ENCODE measurements around the gene MVK.

MVK gene

DNA sequence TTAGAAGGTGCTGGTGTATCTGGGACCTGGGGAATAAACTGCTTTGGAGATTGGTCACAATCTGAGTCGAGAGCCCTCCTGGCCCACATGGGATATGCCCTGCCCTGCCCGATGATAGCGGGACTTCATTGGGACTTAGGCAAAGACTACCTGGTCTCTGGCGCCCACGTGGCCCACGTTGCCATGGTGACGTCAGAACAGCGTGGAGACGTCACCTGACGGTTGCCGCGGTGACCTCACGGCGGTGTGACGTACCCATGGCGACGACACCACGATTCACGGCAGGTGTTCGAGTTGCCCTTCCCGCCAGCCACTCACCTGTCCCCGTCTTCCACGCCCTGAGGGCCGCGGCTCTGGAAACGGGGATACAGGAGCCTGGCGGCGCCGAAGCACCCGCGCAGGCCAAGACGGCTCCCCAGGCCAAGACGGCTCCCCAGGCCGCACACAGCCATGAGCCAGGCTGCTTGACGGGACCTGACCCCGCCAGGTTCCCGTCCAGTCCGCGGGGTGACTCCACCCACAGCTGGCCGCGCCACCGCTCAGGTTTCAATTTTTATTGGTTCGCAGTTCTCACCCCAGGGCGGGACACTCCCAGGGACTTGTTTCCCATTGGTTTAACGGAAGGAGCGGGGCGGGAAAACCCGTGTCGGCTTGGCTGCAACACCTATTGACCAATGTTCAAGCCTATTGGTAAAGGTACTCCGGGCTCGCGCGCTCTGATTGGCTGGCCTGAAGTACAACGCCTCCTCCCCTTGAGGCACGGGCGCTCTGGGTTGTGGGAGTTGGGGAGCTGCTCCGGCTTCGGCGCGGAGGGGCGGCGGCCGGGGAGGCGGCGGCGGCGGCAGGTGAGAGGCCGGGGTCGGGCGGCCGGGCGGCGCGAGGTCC is at the start of gene MVK, which contains the start of gene MMAB:
MVK (plus strand) TSS at position 766 of the 885 bp plus-strand sequence. CDS start 1,029 bp downstream, outside the sequence.
MMAB (minus strand) TSS at position 476 of the 885 bp plus-strand sequence; CDS start at position 452, 24 bp downstream.
- peak; percentile 96 for DNase-seq

DNA sequence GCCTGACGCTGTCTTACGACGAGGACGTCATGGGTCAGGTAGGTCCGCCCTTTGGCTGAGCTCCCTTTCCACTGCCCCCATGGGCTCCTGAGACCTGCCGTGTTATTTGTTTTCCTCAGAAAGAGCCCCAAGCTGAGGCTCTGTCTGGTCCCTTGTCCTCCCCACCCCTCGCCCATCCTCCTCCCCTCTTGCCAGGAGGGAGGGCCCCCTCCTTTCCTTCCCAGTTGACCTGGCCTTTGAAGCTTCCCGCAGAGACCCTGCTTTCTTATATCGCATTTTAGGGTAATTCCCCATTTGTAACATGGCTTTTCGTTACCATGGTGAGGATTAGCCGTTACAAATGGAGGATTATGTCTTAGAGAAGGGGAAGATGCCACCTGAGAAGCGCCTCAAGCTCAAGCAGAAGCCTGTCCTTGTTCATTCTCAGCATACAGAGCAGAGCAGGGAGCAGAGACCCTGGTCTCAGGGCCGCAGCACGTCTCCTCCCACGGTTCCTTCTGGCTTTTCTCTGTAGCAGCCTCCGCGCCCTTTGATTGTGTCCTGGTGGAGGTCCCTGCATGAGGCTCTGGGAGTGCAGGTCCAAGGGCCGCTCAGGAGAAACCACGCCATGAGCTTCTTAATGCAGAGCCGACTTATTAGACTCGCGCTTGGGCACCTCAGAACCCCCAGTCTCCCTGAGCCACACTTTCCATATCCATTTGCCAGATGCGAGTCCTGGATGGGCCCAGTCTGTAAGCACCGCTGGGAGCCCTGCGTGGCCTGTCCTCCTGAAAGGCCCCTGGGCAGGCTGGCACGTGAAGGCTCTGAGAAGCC is 48.9 kb upstream of the MVK start:
- no peak for DNase-seq

DNA sequence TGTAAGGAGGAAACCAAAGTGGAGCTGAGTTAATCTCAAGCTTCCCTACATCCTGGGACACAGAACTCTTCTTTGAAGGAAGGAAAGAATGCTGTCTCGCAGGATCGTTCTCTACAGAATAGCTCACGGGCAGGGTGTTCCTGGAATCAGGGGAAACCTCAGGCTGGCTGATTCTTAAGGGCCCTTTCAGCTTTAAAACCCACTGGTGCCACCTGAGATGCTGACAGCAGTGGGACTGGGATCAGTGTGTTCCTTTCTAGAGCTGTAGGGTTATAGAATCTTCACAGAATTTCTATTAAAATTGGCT is 48.4 kb upstream of the MVK start:
- DNase-seq, result no peak

DNA sequence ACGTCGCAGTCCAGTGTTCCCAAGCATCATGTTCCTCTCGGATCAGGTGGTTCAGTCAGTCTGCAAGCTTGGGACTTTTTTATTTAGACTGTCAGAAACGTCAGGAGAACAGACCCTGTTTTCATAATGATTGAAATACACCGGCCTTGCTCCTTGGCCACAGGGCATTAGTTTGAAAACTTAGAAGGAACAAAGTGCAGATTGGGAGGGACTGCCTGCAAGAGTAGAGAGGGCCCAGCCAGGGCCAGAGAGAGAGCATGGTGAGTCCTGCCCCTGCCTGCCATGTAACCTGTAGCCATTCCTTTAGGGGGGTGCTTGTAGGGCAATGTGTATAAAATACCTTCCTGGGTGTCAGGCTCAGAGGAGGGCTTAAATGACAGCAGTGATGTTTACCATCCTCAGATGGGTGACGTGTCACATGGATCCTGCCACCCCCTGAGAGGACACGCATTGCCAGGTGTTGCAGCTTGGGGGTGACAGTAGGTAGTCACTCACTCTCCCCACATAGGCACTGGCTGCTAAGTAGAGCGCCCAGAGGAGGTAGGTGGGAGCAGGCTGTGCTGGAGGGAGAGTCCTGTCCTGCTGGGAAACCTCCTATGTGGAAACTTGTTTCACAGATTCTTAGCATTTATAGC is 46.0 kb upstream of the MVK start:
- DNase-seq, result no peak

DNA sequence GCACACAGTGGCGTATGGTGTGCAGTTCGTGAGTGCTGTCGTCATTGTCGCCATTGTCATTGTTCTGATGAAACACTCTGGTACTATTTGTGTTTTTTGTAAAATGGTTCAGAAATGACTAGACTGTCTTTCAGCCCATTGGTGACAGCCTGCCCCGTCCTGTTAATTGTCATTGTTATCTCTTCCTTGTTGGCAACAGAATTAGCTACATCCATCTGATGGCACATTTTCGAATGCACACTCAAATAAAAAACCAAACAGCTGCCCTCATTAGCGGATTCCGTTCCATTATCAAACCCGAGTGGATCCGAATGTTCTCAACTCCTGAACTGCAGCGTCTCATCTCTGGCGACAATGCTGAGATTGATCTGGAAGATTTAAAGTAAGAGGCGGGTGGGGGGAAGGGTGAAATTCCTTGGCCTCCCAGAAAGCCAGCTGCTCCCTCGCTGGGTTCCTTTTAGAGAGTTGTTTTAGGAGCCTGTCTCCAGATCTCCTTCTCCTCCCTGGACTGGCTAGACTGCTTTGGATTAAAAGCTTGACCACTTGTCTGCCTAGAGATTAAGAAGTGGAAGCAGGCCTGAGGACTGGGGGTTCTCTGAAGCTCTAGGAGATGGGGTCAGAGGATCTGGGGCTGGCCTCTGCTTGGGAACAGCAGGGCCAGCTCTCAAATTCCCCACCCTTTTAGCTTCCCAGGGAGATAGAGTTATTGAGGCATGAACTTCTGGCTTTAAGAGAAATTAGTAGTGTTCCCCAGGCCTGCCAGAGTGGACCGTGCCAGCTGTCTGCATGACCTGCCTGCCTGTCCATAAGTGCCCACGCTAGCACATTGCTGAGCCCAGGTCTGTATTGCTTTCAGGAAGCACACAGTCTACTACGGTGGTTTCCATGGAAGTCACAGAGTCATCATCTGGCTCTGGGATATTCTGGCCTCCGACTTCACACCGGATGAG is 43.6 kb upstream of the MVK start:
- DNase-seq, result no peak

DNA sequence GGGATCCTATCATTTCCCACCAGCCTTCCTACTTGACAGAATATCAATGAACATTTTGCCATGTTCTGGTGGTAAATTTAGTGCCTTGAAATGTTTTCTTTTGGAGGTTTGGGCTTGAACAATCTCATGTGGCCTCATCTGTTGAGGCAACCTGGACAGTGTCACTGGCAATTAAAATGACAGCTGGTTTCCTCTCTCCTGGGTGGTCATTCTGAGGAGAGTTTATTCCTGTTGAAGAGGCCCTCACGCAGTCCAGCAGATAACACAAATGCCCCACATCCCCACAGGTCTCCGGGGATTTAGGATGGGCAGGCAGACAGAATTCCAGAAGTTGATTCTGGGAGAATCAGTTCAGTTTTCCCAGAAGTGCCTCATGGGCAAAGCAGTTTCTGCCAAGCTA is 42.2 kb upstream of the MVK start:
- DNase-seq, result no peak

DNA sequence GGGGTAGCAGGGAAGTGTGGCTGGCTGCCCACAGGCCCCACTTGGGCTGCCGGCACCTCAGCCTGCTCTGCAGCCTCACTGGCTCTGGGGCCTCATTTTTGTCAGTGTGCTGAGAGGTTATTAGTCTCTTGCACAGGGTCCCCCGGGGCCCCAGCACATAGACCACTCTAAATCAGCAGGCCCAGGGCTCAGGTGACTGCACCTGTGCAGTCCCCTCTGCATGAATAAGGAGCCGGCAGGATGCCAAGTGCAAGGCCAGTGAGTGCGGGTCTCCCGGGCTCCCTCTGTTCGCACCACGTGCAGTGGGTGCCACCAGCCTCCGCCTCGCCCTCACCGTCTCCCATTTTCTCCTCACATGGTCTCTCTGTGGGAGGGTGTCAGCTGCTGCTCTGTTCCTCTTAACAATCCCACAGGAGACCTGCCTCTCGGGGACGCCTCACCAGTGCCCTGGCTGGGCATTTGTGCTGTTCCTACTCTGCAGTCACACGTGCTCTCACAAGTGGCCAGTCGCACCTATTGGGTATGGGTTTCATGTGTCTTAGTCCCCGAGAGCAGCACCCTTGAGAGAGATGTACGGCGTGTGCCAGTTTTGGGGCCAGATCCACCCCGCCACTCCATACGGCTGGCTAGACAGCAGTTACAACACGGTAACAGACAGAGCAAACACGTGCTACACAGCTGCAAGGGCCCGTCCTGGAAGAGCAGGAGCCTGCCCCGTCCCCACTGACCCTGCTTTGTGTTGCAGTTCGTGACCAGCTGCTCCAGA is 40.7 kb upstream of the MVK start:
- no peak for DNase-seq

DNA sequence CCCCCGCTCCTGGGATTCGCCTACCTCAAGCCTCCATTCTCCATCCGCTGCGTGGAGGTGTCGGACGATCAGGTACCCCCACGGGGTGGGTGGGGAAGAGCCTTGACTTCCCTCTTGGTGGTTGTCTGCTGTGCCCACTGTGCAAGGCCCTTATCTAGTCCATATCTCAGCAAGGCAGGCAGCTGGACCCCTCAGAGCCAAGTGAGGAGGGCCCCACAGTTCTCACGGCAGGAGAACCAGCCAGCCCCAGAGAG is 40.2 kb upstream of the MVK start:
- DNase-seq, result no peak

DNA sequence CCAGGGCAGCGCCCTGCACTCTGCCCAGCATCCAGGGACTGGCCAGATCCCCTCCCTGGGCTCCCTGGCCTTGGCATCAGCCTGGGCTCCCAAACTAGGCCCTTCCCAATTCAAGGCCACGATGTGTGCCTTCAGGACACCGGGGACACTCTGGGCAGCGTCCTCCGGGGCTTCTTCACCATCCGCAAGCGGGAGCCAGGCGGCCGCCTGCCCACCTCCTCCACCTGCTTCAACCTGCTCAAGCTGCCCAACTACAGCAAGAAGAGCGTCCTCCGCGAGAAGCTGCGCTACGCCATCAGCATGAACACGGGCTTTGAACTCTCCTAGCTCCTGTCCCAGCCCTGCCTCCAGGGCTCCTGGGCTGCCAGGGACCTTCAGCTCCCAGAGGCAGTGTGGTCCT is 39.1 kb upstream of the MVK start:
- no peak for DNase-seq

DNA sequence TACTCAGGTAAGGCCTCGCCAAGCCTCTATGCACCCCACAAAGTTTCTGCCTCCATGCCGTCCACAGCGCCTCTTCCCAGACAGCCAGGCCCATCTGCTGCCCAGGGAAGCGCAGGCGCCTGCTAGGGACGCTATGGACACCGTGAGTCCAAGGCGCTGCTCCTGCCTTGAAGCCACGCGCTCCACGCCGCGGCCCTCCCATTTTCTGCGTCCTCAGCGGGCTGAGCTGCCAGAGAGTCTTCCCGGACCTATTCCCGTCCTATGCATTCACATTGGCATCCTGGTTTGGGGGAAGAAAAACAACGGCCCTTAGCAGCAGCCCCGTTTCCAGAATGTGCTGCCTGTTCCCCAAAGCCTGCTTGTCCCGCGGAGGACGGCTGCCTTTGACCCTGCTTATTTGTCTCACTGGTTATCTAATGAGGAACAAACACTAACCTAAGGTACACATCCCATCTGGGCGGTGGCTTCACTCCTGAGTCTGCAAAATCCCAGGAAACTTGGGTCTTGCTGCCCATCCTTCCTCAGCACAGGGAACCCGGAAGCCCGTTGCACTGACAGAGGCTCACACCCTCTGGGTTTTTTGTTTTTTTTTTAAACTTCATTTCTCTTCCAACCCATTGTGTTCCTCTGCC is 38.2 kb upstream of the MVK start:
- DNase-seq, result no peak

DNA sequence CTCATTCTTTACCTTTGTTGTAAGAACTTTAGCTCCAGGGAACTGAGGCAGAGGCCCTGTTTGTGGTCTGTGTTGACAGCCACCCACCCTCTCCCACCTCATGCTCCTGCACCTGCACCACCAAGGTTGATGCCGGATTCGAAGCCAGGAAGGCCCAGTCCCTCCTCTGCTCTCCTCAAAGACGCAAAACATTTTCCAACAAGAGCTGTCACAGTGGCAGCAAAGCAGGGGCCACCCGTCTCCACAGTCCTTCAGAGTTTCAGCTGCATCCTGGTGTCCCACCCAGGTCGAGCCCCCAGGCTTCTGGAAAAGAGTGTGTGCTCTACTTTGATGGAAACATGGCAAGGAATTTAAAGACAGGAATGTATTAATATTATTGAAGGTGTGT is 37.7 kb upstream of the MVK start:
- DNase-seq, result no peak

DNA sequence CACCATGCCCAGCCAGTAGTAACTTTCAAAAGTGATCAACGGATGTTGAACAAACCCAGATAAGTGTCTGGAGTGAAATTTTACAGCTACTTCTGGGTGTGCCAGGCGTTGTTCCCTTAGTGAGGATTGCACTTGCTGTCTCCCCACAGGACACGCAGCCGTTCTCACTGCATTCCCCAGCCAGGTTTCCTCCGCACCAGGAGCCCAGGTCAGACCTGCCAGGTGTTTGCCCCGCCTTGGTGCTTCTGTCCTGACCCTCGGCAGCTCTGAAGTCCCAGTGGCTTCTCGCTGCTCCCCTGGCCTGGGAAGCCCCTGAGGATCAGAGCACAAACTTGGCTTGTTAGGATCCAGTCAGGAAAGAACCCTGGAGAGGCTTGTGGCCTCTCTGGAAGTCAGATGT is 36.5 kb upstream of the MVK start:
- DNase-seq, result no peak

DNA sequence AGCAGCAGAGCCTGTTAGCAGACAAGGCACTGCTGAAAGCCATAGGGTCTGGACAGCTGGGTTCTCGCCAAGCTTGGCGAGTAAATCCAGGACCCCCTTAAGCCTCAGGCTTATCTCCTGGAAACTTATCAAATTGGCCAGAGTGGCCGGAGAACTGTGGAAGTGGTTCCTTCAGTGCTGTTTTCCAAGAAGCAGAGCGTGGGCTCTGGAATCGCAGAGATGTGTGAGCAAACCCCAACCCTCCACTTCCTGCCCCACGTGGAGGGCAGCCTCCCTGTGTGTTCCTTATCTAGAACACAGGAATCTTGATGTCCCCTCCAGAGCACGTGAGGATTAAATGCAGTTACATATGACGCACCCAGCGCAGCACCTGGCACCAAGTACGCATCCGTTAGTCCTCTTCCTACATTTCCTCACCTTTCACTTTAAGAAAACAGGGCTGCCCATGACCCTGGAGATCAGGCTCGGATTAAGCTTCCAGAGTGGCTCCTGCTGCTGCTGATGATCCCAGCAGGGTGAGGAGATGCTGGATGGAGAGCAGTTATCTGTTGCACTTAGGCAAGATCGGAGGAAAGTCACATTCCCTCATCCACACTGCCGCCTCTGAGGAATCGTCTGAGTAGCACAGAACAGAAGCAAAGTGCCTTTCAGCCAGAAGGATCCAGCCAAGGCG is 35.3 kb upstream of the MVK start:
- no peak for DNase-seq

DNA sequence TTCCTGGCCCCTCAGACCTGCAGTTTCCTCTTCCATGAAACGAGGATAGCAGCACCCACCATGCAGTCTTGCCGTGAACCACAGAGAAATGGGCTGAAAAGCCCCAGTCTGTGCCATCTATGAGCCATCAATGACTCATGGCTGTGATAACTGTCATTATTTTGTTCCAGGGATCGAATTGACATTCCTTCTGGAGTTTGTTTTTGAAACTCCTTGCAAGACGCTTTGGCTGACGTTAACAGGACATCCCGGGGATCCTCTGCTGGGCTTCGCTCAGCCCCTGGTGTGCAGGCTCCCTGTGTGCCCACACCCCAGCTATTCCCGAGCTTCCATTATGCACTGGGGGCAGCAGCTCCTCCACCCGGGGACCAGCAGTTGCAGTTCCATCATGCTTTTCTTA is 34.1 kb upstream of the MVK start:
- DNase-seq, result no peak

DNA sequence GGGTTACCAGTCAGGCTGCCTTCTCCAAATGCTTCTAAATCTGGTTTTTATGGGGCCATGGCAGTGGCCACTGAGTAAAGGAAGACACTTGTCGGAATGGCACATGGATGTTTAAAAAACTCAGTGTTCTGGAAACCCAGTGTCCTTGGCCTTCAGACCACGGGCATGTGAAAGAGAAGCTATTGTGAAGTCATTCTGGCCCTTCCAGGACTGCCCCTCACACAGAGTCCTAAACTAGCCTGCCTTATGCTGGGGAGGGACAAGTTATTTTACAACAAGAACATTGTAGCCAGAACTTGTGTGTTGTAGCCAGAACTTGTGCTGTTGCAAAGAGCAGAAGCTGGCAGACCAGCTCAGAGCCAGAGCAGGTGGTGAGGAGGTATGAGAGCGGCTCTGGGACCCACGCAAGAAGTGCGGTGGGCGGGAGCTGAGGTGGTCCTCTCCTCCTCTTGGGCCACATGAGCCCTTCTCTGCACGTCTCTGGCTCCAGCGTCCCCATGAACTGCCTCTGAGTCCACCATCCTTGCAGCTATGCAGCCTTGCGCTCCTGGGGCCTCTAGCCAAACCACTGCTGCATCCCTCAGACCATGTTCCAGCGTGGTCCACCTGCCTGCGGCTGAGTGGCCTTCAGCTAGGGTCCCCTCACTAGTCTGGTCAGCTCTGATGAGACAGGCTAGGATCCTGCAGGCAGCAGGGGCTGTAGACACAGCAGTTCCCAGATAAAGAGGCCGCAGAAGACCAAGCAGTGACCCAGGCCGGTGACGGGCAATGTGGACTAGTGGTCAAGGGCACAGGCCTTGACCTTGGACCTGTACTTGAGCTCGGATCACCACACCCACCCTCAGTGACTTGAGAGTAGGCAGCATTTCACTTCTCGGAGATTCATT is 32.8 kb upstream of the MVK start:
- DNase-seq, result no peak

DNA sequence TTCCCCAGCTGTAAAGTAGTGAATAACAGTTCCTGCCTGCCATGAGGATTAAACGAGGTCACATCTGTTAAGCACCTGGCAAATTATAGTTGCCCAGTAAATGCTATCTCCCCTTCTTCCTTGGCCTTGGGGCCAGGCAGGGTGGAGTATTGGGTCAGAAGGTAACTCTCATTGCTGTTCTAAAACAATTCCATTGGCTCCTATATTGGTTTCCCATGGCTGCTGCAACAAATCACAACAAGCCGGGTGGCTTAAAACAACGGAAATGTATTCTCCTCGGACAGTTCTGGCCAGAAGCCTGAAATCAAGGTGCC is 32.2 kb upstream of the MVK start:
- no peak for DNase-seq

DNA sequence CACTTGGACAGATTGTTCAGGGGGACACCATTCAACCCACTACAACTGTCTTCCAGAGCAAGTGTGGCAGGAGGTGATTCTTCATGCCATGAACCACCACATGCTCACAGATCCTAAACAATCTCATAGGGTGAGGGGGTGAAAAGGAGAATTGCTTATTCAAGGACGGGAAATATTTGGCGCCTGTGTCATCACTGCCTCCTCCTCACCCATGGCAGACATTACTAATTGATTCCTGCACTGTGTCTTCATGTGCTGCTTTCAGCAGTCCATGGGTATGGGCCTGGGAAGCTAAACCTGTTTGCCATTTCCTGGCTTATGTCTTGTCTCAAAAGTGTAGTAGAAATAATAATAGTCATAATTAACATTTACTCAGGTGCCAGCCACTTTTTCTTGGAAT is 31.6 kb upstream of the MVK start:
- DNase-seq, result no peak

DNA sequence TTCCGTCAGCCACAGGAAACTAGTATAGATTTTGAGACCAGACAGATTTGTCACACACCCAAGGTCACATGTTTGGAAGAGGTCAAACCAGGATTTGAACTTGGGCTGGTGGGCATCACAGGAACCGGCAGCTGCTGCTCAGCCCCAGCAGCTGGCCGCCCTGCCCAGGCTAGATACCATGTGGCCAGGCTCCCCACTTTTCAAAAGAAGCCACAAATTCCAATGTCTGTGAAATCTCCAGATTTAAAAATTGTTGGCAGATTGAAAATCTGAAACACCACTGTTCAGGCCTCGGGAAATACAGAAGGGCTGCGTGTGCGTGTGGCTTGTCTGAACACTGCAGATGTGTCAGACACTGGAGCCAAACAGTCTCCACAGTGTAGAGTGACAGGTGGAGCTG is 30.7 kb upstream of the MVK start:
- DNase-seq, result no peak

DNA sequence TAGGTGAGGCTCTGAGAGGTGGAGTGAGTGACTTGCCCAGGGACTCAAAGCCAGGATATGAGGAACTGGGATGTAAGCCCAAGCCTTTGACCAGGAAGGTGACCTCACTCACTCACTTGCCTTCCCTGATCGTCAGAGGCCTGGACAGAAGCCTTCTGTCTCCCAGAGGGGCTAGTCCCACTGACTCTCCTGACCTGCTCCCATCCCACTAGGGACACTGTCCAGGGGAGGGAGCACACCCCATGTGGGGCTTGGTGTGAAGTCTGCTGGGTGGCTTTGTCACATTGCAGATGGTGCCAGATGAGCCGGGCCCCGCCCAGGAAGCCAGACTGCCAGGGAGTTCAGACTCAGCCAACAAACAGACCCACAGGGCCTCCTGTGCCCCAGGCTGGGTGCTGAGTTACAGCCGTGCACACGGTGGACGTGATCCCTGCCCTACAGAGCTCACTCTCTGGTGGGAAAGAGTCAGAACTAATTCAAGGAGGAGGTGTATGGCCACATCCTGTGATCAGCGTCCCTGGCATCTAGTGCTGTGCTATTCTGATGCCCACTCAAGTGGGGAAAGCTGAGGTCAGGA is 28.6 kb upstream of the MVK start:
- no peak for DNase-seq

DNA sequence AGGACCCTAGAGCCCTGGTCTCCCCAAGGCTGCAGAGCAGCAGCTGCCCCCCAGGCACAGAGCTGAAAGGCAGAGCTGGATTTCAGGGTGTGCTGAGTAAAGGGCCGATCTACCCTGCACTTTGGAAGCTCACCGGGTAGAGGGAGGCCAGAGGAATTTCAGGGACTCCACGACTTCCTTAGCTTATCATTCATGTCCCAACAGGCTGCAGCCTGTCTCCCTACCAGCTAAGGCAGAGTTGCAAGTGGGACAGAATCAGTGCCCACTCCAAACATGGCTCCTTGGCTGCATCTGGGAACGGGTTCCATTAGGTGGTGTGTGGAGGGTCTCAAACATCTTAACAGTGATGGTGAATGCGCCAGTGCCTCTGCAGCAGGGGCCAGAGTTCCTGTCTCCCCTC is 27.8 kb upstream of the MVK start:
- no peak for DNase-seq

Data from stimulated activated CD4-positive, alpha-beta T cell treated with anti-CD3 and anti-CD28 coated beads, Interleukin-4, amount 100 ng/mL, for 1 hour (primary cell).